Astrocyte (in vitro differentiated cells and primary cell): ENCODE data around the gene SHROOM2. TPM values are rescaled to one million over a fixed set of nuclear protein-coding genes. Genes with fewer than 3 reads are reported as not detected.

Experiments used
- DNase-seq: peaks from one replicate; pipeline ENCODE4 v3.0.0-alpha.2; 2010; ENCODE audit warnings: low read depth
- FAIRE-seq: peaks from 2 replicates; lab custom pipeline; 2011; peaks lifted over from hg19 to GRCh38; lab: Jason Lieb, UNC
- H2AFZ ChIP-seq: 2 replicates; pipeline ENCODE4 v1.6.0; 2012; ENCODE audit warnings: low read depth, low read length, inconsistent platforms
- H3K27ac ChIP-seq: 2 replicates; pipeline ENCODE4 v1.5.1; 2011; ENCODE audit warnings: low read depth, low read length, inconsistent platforms
- H3K27me3 ChIP-seq: 2 replicates; pipeline ENCODE4 v1.6.0; 2011; ENCODE audit warnings: low read length, inconsistent platforms; ENCODE audit not compliant: insufficient read depth
- H3K36me3 ChIP-seq: 2 replicates; pipeline ENCODE4 v1.5.1; 2011; ENCODE audit warnings: low read length, inconsistent platforms; ENCODE audit not compliant: insufficient read depth
- H3K4me1 ChIP-seq: 2 replicates; pipeline ENCODE4 v1.5.1; 2011; ENCODE audit warnings: low read length, inconsistent platforms; ENCODE audit not compliant: insufficient read depth
- H3K4me2 ChIP-seq: 2 replicates; pipeline ENCODE4 v1.6.0; 2012; ENCODE audit warnings: low read length, inconsistent platforms
- H3K4me3 ChIP-seq: 2 replicates; pipeline ENCODE4 v1.5.1; 2011; ENCODE audit warnings: low read depth, mild to moderate bottlenecking, low read length, inconsistent platforms; ENCODE audit not compliant: insufficient read depth
- H3K79me2 ChIP-seq: 2 replicates; pipeline ENCODE4 v1.6.0; 2012; ENCODE audit warnings: mild to moderate bottlenecking, low read length, inconsistent platforms; ENCODE audit not compliant: insufficient read depth
- H3K9ac ChIP-seq: 2 replicates; pipeline ENCODE4 v1.6.0; 2012; ENCODE audit warnings: mild to moderate bottlenecking, low read length, inconsistent platforms
- H3K9me3 ChIP-seq: 2 replicates; pipeline ENCODE4 v1.5.1; 2012; ENCODE audit warnings: low read depth, mild to moderate bottlenecking, low read length, inconsistent platforms; ENCODE audit not compliant: insufficient read depth
- H4K20me1 ChIP-seq: 2 replicates; pipeline ENCODE4 v1.6.0; 2012; ENCODE audit warnings: low read length, inconsistent platforms; ENCODE audit not compliant: insufficient read depth
- H3K27ac Mint-ChIP-seq: one replicate; pipeline ENCODE4 v1.8.0; 2021; ENCODE audit warnings: mild to moderate bottlenecking, mixed read lengths; ENCODE audit not compliant: unreplicated experiment
- H3K27me3 Mint-ChIP-seq: one replicate; pipeline ENCODE4 v1.8.0; 2021; ENCODE audit warnings: low read depth, mixed read lengths; ENCODE audit not compliant: unreplicated experiment
- H3K36me3 Mint-ChIP-seq: one replicate; pipeline ENCODE4 v1.8.0; 2021; ENCODE audit warnings: low read depth, mixed read lengths; ENCODE audit not compliant: unreplicated experiment
- H3K4me1 Mint-ChIP-seq: one replicate; pipeline ENCODE4 v1.8.0; 2021; ENCODE audit warnings: low read depth, mixed read lengths; ENCODE audit not compliant: unreplicated experiment
- H3K4me3 Mint-ChIP-seq: one replicate; pipeline ENCODE4 v1.8.0; 2021; ENCODE audit warnings: mild to moderate bottlenecking, moderate library complexity, mixed read lengths; ENCODE audit not compliant: unreplicated experiment
- H3K9me3 Mint-ChIP-seq: one replicate; pipeline ENCODE4 v1.8.0; 2021; ENCODE audit warnings: mild to moderate bottlenecking, mixed read lengths; ENCODE audit not compliant: unreplicated experiment
- CTCF ChIP-seq: IDR thresholded peaks from 2 replicates; pipeline ENCODE4 v1.5.1; 2011; ENCODE audit warnings: low read depth, mild to moderate bottlenecking, inconsistent platforms, low read length, moderate library complexity; ENCODE audit not compliant: insufficient read depth
- EZH2 ChIP-seq: IDR thresholded peaks from 2 replicates; pipeline ENCODE4 v1.6.1; 2012; ENCODE audit warnings: mild to moderate bottlenecking, low read length, inconsistent platforms; ENCODE audit not compliant: insufficient read depth
- total RNA-seq: library from RNA; stranded (reverse); gene quantifications from 2 replicates; pipeline ENCODE4 v1.2.1, GENCODE V29; 2021

SHROOM2 gene
- total RNA-seq, 1 donor from 2014 or later = 15.9 TPM

GRCh38 chrX:9885150-9885549, 98.9 kb downstream of the SHROOM2 start:
- Histone ChIP-seq H3K27ac (no peak overlapping the region), H3K36me3 (no peaks in the 10 kb centered on the region), H3K9ac (no peak overlapping the region), H3K4me2 (no peak overlapping the region), H3K4me3 (no peak overlapping the region), H3K27me3 (no peaks in the 10 kb centered on the region), H3K9me3 (no peaks in the 10 kb centered on the region), H3K4me1 (no peaks in the 10 kb centered on the region), H3K79me2 (no peaks in the 10 kb centered on the region), H4K20me1 (no peaks in the 10 kb centered on the region), H2AFZ (no peak overlapping the region)
- Mint-ChIP-seq H3K4me1 (peaks cover 10% of the 10 kb centered on the region), H3K27me3 (no peaks in the 10 kb centered on the region), H3K9me3 (no peaks in the 10 kb centered on the region), H3K27ac (no peak overlapping the region), H3K36me3 (no peaks in the 10 kb centered on the region), H3K4me3 (no peak overlapping the region)
- TF ChIP-seq EZH2 (no peak), CTCF (peak; percentile 57)
- DNase-seq (peak; percentile 34), FAIRE-seq (peak; percentile 43)

- no peaks in the 10 kb centered on the region for H3K36me3 ChIP-seq
- H3K4me1 Mint-ChIP-seq = peaks cover 9% of the 10 kb centered on the region
- H3K27ac Mint-ChIP-seq = no peak overlapping the region
- no peaks in the 10 kb centered on the region for H3K36me3 Mint-ChIP-seq
- no peak overlapping the region for H2AFZ ChIP-seq
- no peaks in the 10 kb centered on the region for H3K4me1 ChIP-seq
- no peaks in the 10 kb centered on the region for H3K9me3 Mint-ChIP-seq
- DNase-seq (no peak), FAIRE-seq (no peak)
- TF ChIP-seq EZH2 = no peak
- TF ChIP-seq CTCF = no peak
- H3K27ac ChIP-seq = no peak overlapping the region
- no peaks in the 10 kb centered on the region for H3K27me3 Mint-ChIP-seq
- no peak overlapping the region for H3K9ac ChIP-seq
- no peak overlapping the region for H3K4me2 ChIP-seq
- no peak overlapping the region for H3K4me3 Mint-ChIP-seq
- H3K9me3 ChIP-seq = no peaks in the 10 kb centered on the region
- no peaks in the 10 kb centered on the region for H3K79me2 ChIP-seq
- H4K20me1 ChIP-seq = no peaks in the 10 kb centered on the region
- H3K27me3 ChIP-seq = no peaks in the 10 kb centered on the region
- H3K4me3 ChIP-seq = no peak overlapping the region
Observed at GRCh38 chrX:9887659-9888297, 101.5 kb downstream of the SHROOM2 start.

GRCh38 chrX:9888953-9889470, 102.8 kb downstream of the SHROOM2 start:
- Mint-ChIP-seq H3K4me1 (peaks cover 5% of the 10 kb centered on the region), H3K4me3 (no peak overlapping the region), H3K27ac (no peak overlapping the region), H3K9me3 (no peaks in the 10 kb centered on the region), H3K27me3 (no peaks in the 10 kb centered on the region), H3K36me3 (no peaks in the 10 kb centered on the region)
- Histone ChIP-seq H3K4me2 (no peak overlapping the region), H3K27me3 (no peaks in the 10 kb centered on the region), H3K79me2 (no peaks in the 10 kb centered on the region), H3K27ac (no peak overlapping the region), H3K4me3 (no peak overlapping the region), H4K20me1 (no peaks in the 10 kb centered on the region), H3K9me3 (no peaks in the 10 kb centered on the region), H2AFZ (no peak overlapping the region), H3K9ac (no peak overlapping the region), H3K4me1 (no peaks in the 10 kb centered on the region), H3K36me3 (no peaks in the 10 kb centered on the region)
- DNase-seq = no peak
- no peak for TF ChIP-seq EZH2
- peak; percentile 74 for FAIRE-seq
